K562 (cell line): ENCODE measurements around the gene PRDX1. TPM values are rescaled to one million over a fixed set of nuclear protein-coding genes. Genes with fewer than 3 reads are reported as not detected.

Experiments
- ATF1 ChIP-seq, 2 experiments: fragments of 450-650 bp in 1 of 2; IDR thresholded peaks; 2 replicates each; pipeline ENCODE4 v1.6.1; 2016; ENCODE audit warnings: missing compliant biosample characterization in 1 of 2, missing genetic modification characterization in 1 of 2
- ESRRA ChIP-seq: fragments of 450-650 bp; IDR thresholded peaks from 2 replicates; pipeline ENCODE4 v1.6.1; 2014; ENCODE audit warnings: low read depth, mild to moderate bottlenecking, moderate library complexity, borderline replicate concordance
- KLF6 ChIP-seq: fragments of 250-450 bp; sonication (Bioruptor Pico); IDR thresholded peaks from 2 replicates; pipeline ENCODE4 v1.4.0; 2020; ENCODE audit warnings: mild to moderate bottlenecking, moderate library complexity, borderline replicate concordance
- MXI1 ChIP-seq: IDR thresholded peaks from 2 replicates; pipeline ENCODE4 v1.6.1; 2011; ENCODE audit warnings: low read depth, mild to moderate bottlenecking, improper control_type of control experiment, low read length
- NR2C2 ChIP-seq, 2 experiments: fragments of 200-800 bp in 1 of 2; sonication (Bioruptor generic) in 1 of 2; sonication (generic) in 1 of 2; formaldehyde crosslinking in 1 of 2; IDR thresholded peaks; 2 replicates each; pipeline versions ENCODE4 v1.6.1 to v1.8.0; 2016 to 2022; ENCODE audit warnings: mild to moderate bottlenecking in 1 of 2, missing compliant biosample characterization in 1 of 2, missing genetic modification characterization in 1 of 2, missing genetic modification reagents in 1 of 2
- RB1 ChIP-seq: fragments of 450-650 bp; IDR thresholded peaks from 2 replicates; pipeline ENCODE4 v1.6.1; 2017; ENCODE audit warnings: low read depth, mild to moderate bottlenecking
- RBFOX2 ChIP-seq: fragments of 200-400 bp; formaldehyde crosslinking; IDR thresholded peaks from 2 replicates; pipeline ENCODE4 v1.6.1; 2017; ENCODE audit warnings: low read depth, mild to moderate bottlenecking, low read length, moderate library complexity
- SREBF2 ChIP-seq: sonication (generic); formaldehyde crosslinking; IDR thresholded peaks from 2 replicates; pipeline ENCODE4 v1.4.0; 2020; ENCODE audit warnings: mild to moderate bottlenecking, missing genetic modification reagents
- ZC3H8 ChIP-seq: fragments of 450-650 bp; IDR thresholded peaks from 2 replicates; pipeline ENCODE4 v1.6.1; 2017
- ZKSCAN8 ChIP-seq: fragments of 200-800 bp; sonication (Bioruptor generic); IDR thresholded peaks from 2 replicates; pipeline ENCODE4 v1.6.1; 2016; ENCODE audit warnings: missing genetic modification characterization, missing compliant biosample characterization
- polyA plus RNA-seq, 8 experiments: library from polyadenylated mRNA; depleted of rRNA in 4 of 8; stranded (reverse) in 5 of 8; unstranded in 3 of 8; fragments of >200 nt; fragmentation: Nextera tagmentation in 2 of 8; fragmentation: Illumina TruSeq in 1 of 8; extraction: Ambion mirVana in 2 of 8; extraction: Trizol in 1 of 8; gene quantifications; 2 replicates each; pipeline versions ENCODE4 v1.2.1 to v1.2.3, GENCODE V29; 2011 to 2014; ENCODE audit warnings: inconsistent platforms in 1 of 8, missing spikeins in 1 of 8
- total RNA-seq, 7 experiments: library from RNA; depleted of rRNA in 6 of 7; stranded (reverse); fragments of >200 nt in 6 of 7; fragmentation: Illumina TruSeq in 2 of 7; extraction: Trizol in 2 of 7; gene quantifications; 2 replicates each; pipeline versions ENCODE4 v1.2.1 to v1.2.3, GENCODE V29; 2011 to 2021; ENCODE audit warnings: low replicate concordance in 1 of 7
- TF ChIP-seq, protein P1 (sequence below): fragments of 250-450 bp; sonication (Bioruptor Pico); IDR thresholded peaks from 2 replicates; pipeline ENCODE4 v1.4.0; 2020
- TF ChIP-seq, protein P2 (sequence below), 2 experiments: fragments of 450-650 bp in 1 of 2; sonication (generic) in 1 of 2; formaldehyde crosslinking in 1 of 2; IDR thresholded peaks in 1 of 2; conservative IDR thresholded peaks in 1 of 2; 2 replicates each; pipeline versions ENCODE4 v1.6.1 to v1.8.1; 2016 to 2023; ENCODE audit warnings: mild to moderate bottlenecking in 2 of 2, moderate library complexity in 2 of 2, inconsistent platforms in 1 of 2, missing genetic modification reagents in 1 of 2
- TF ChIP-seq, protein P3 (sequence below): IDR thresholded peaks from 2 replicates; pipeline ENCODE4 v1.6.1; 2011; ENCODE audit warnings: borderline replicate concordance, low read depth, mild to moderate bottlenecking, moderate library complexity, low read length; ENCODE audit not compliant: insufficient read depth, poor library complexity, severe bottlenecking
- TF ChIP-seq, protein P4 (sequence below), 2 experiments: IDR thresholded peaks in 1 of 2; conservative IDR thresholded peaks in 1 of 2; 2 replicates each; pipeline ENCODE4 v1.6.1; 2016; ENCODE audit warnings: low read depth in 2 of 2, mild to moderate bottlenecking in 1 of 2, missing compliant biosample characterization in 1 of 2, missing genetic modification characterization in 1 of 2, moderate library complexity in 1 of 2

PRDX1 gene
- total and polyA plus RNA-seq, 9 of the 15 experiments (the other 6 are each of a cell fraction or from before 2014, with no cell fraction given), result 748 to 2,388 (median 1,045) TPM

DNA sequence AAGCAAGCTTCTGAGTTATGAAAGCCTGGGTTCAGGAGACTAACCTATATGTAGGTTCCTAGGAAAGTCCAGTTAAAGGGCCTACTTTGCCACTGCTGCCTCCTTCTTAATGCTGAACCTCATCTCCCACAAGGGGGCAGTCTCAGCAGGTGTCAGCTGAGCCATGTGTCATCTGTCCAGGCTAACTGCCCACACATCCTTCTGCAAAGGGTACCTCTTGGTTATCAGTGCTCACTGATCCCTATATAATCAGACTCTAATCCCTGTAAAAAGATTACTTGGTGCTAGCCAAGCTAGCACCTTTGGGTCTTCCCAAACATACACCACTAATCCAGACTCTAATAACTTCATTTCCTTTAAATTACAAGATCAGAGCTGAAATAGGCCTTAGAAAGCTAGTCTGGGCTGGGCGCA, 9.0 kb downstream of the PRDX1 start (continued):
- TF ChIP-seq, protein P1, sequence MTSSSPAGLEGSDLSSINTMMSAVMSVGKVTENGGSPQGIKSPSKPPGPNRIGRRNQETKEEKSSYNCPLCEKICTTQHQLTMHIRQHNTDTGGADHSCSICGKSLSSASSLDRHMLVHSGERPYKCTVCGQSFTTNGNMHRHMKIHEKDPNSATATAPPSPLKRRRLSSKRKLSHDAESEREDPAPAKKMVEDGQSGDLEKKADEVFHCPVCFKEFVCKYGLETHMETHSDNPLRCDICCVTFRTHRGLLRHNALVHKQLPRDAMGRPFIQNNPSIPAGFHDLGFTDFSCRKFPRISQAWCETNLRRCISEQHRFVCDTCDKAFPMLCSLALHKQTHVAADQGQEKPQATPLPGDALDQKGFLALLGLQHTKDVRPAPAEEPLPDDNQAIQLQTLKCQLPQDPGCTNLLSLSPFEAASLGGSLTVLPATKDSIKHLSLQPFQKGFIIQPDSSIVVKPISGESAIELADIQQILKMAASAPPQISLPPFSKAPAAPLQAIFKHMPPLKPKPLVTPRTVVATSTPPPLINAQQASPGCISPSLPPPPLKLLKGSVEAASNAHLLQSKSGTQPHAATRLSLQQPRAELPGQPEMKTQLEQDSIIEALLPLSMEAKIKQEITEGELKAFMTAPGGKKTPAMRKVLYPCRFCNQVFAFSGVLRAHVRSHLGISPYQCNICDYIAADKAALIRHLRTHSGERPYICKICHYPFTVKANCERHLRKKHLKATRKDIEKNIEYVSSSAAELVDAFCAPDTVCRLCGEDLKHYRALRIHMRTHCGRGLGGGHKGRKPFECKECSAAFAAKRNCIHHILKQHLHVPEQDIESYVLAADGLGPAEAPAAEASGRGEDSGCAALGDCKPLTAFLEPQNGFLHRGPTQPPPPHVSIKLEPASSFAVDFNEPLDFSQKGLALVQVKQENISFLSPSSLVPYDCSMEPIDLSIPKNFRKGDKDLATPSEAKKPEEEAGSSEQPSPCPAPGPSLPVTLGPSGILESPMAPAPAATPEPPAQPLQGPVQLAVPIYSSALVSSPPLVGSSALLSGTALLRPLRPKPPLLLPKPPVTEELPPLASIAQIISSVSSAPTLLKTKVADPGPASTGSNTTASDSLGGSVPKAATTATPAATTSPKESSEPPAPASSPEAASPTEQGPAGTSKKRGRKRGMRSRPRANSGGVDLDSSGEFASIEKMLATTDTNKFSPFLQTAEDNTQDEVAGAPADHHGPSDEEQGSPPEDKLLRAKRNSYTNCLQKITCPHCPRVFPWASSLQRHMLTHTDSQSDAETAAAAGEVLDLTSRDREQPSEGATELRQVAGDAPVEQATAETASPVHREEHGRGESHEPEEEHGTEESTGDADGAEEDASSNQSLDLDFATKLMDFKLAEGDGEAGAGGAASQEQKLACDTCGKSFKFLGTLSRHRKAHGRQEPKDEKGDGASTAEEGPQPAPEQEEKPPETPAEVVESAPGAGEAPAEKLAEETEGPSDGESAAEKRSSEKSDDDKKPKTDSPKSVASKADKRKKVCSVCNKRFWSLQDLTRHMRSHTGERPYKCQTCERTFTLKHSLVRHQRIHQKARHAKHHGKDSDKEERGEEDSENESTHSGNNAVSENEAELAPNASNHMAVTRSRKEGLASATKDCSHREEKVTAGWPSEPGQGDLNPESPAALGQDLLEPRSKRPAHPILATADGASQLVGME (CRISPR knock-in tag), result 0 out of 2 replicates have a peak, but pooled peaks have one; percentile 30
- TF ChIP-seq SREBF2 (CRISPR knock-in tag), result no peak
- TF ChIP-seq RB1, result 0 out of 2 replicates have a peak, but pooled peaks have one; percentile 53
- TF ChIP-seq ZC3H8, result no peak
- TF ChIP-seq NR2C2 (CRISPR knock-in tag; IDR thresholded peaks at IDR 0.05), result no peak
- no peak for TF ChIP-seq NR2C2 (tag; IDR thresholded peaks at IDR 0.05)
- TF ChIP-seq, protein P2, sequence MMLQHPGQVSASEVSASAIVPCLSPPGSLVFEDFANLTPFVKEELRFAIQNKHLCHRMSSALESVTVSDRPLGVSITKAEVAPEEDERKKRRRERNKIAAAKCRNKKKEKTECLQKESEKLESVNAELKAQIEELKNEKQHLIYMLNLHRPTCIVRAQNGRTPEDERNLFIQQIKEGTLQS (IDR thresholded peaks at IDR 0.05), result peak; percentile 30; the same call in 1 of the 2 replicates
- TF ChIP-seq, protein P2 (CRISPR knock-in tag; conservative IDR thresholded peaks at IDR 0.05), result no peak
- no peak for TF ChIP-seq KLF6 (CRISPR knock-in tag)
- no peak for TF ChIP-seq ATF1 (CRISPR knock-in tag; IDR thresholded peaks at IDR 0.05)
- TF ChIP-seq ATF1 (tag; IDR thresholded peaks at IDR 0.05), result peak; percentile 23; the same call in 1 of the 2 replicates
- no peak for TF ChIP-seq ZKSCAN8
- TF ChIP-seq, protein P3, sequence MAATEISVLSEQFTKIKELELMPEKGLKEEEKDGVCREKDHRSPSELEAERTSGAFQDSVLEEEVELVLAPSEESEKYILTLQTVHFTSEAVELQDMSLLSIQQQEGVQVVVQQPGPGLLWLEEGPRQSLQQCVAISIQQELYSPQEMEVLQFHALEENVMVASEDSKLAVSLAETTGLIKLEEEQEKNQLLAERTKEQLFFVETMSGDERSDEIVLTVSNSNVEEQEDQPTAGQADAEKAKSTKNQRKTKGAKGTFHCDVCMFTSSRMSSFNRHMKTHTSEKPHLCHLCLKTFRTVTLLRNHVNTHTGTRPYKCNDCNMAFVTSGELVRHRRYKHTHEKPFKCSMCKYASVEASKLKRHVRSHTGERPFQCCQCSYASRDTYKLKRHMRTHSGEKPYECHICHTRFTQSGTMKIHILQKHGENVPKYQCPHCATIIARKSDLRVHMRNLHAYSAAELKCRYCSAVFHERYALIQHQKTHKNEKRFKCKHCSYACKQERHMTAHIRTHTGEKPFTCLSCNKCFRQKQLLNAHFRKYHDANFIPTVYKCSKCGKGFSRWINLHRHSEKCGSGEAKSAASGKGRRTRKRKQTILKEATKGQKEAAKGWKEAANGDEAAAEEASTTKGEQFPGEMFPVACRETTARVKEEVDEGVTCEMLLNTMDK, result peak; percentile 95
- TF ChIP-seq, protein P4, sequence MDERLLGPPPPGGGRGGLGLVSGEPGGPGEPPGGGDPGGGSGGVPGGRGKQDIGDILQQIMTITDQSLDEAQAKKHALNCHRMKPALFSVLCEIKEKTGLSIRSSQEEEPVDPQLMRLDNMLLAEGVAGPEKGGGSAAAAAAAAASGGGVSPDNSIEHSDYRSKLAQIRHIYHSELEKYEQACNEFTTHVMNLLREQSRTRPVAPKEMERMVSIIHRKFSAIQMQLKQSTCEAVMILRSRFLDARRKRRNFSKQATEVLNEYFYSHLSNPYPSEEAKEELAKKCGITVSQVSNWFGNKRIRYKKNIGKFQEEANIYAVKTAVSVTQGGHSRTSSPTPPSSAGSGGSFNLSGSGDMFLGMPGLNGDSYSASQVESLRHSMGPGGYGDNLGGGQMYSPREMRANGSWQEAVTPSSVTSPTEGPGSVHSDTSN (CRISPR knock-in tag; IDR thresholded peaks at IDR 0.05; ENCODE audit: low read depth), result no peak
- TF ChIP-seq, protein P4 (tag; conservative IDR thresholded peaks at IDR 0.05; ENCODE audit: low read depth), result peak; percentile 68
- TF ChIP-seq MXI1, result no peak
- 0 out of 2 replicates have a peak, but pooled peaks have one; percentile 18 for TF ChIP-seq ESRRA
- no peak for TF ChIP-seq RBFOX2
